NCI-H2107 (cell line): ENCODE data around the gene PNMA6E.

Experiments used
- DNase-seq: peaks from one replicate; lab custom pipeline; 2025; lab: John Stamatoyannopoulos, UW

The PNMA6E gene

GRCh38 chrX:153349952-153350351, 51.2 kb downstream of the PNMA6E start:
- DNase-seq, result no peak

- DNase-seq, result no peak
These were observed 52.7 kb downstream of the PNMA6E start for GRCh38 chrX:153348421-153348820.

GRCh38 chrX:153347530-153347929, 53.6 kb downstream of the PNMA6E start:
- no peak for DNase-seq
